HG03565 (cell line): ENCODE measurements around the gene UQCRHL.
A peak's percentile ranks its signal among the peaks of the same experiment; 100 is the strongest.
"Not testable (repeated sequence)": the region's sequence is repeated elsewhere in the genome, so short reads cannot be mapped to it uniquely, and the experiment has no call there.

Experiments used
- ATAC-seq: cut with Tn5 transposase; IDR thresholded peaks from one replicate; pipeline ENCODE4 v1.9.1; 2021; ENCODE audit warnings: mild to moderate bottlenecking, moderate library complexity; ENCODE audit not compliant: unreplicated experiment

The UQCRHL gene

GRCh38 chr1:15835741-15836510, 28.5 kb upstream of the UQCRHL start:
- peak; percentile 34 for ATAC-seq

GRCh38 chr1:15835205-15835740, 27.8 kb upstream of the UQCRHL start:
- no peak for ATAC-seq

GRCh38 chr1:15834406-15835204, 27.2 kb upstream of the UQCRHL start:
- ATAC-seq = peak; percentile 31

- ATAC-seq = no peak
Observed at GRCh38 chr1:15833842-15834405, 26.5 kb upstream of the UQCRHL start.

GRCh38 chr1:15833069-15833679, 25.7 kb upstream of the UQCRHL start:
- no peak for ATAC-seq

- no peak for ATAC-seq
Observed at GRCh38 chr1:15830258-15830657, 22.8 kb upstream of the UQCRHL start.

GRCh38 chr1:15828931-15829330, 21.5 kb upstream of the UQCRHL start:
- ATAC-seq = not testable (repeated sequence)

- not testable (repeated sequence) for ATAC-seq
Observed at GRCh38 chr1:15827567-15827966, 20.1 kb upstream of the UQCRHL start.

GRCh38 chr1:15826810-15827507, 19.5 kb upstream of the UQCRHL start:
- no peak for ATAC-seq

- ATAC-seq = no peak
Observed at GRCh38 chr1:15825800-15826199, 18.4 kb upstream of the UQCRHL start.

GRCh38 chr1:15820478-15820877, 13.0 kb upstream of the UQCRHL start:
- ATAC-seq = no peak

- no peak for ATAC-seq
Observed at GRCh38 chr1:15816674-15817073, 9.2 kb upstream of the UQCRHL start.

GRCh38 chr1:15810073-15810472, 2.6 kb upstream of the UQCRHL start:
- no peak for ATAC-seq

GRCh38 chr1:15808955-15809354, 1.5 kb upstream of the UQCRHL start:
- ATAC-seq = no peak

- no peak for ATAC-seq
Observed at GRCh38 chr1:15807121-15807520, 328 bp downstream of the UQCRHL start.

GRCh38 chr1:15804060-15804459, 3.4 kb downstream of the UQCRHL start:
- ATAC-seq = no peak

GRCh38 chr1:15803380-15803779, 4.1 kb downstream of the UQCRHL start:
- ATAC-seq = no peak

- ATAC-seq = no peak
Observed at GRCh38 chr1:15802234-15802965, 5.0 kb downstream of the UQCRHL start.

- ATAC-seq = no peak
Observed at GRCh38 chr1:15799928-15800835, 7.3 kb downstream of the UQCRHL start.
